GM18519 (cell line): Measurements from ENCODE around the gene ACRBP.

Experiments
- ATAC-seq: cut with Tn5 transposase; IDR thresholded peaks from one replicate; pipeline ENCODE4 v1.9.1; 2021; ENCODE audit warnings: mild to moderate bottlenecking, moderate library complexity; ENCODE audit not compliant: unreplicated experiment, low FRiP score

The ACRBP gene

GRCh38 chr12:6647083-6647604, at the start of gene ACRBP:
Gene ACRBP (minus strand): TSS chr12:6647432. CDS start chr12:6647366, 66 bp downstream.
- no peak for ATAC-seq

DNA sequence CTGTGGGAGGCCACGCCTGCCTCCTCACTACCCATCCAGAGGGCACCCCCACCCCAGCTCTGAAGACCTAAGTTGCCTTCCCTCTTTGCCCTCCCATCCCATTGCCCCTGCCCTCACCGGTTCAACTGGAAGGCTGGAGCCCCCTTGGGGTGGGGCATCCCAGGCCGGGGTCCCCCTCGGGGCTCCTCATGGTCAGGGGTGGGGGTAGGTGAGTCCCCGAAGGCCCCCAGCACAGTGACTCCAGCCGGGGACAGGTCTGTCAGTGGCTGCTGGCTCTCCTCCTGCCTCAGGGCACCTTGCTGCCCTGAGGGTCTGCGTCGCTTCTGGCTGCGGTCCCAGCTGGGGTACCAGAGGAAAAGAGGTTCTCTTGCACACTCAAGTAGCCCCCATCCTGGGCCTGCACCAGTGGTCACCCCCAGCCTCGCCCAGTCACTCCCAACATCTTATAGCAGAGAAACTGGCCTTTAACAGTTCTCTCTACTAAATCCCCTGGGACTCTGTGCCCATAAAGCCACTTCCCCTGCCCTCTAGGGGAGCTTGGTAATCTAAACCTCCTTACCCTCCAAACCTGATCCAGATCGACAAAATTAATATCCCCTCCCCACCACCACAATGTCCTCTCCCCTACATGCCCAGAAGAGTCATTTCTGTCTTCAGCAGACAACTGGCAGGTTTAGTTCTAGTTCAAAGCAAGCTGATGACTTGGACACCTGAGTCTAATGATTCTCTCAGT, 48.2 kb upstream of the ACRBP start:
- no peak for ATAC-seq

- no peak for ATAC-seq
Observed at GRCh38 chr12:6694701-6695100, 47.5 kb upstream of the ACRBP start.

GRCh38 chr12:6693832-6694355, 46.7 kb upstream of the ACRBP start:
- no peak for ATAC-seq

GRCh38 chr12:6692888-6693287, 45.7 kb upstream of the ACRBP start:
- no peak for ATAC-seq

DNA sequence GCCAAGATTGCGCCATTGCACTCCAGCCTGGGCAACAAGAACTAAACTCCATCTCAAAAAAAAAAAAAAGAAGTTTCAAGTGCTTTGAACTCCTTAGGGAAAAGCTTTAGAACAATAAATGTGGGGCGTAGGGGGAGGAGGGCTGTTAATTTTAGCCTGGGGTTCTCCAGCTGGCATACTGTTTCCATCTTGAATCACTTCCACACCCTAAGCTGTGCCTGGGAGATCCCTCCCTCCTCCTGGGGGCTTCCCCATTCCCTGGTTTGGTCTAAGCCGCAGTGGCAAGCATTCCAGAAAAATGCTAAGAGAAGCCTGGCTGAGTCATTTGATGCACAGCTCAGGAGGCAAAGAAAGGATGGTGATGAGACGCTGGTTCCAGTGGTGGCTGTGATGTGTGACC, 44.2 kb upstream of the ACRBP start:
- ATAC-seq = no peak

DNA sequence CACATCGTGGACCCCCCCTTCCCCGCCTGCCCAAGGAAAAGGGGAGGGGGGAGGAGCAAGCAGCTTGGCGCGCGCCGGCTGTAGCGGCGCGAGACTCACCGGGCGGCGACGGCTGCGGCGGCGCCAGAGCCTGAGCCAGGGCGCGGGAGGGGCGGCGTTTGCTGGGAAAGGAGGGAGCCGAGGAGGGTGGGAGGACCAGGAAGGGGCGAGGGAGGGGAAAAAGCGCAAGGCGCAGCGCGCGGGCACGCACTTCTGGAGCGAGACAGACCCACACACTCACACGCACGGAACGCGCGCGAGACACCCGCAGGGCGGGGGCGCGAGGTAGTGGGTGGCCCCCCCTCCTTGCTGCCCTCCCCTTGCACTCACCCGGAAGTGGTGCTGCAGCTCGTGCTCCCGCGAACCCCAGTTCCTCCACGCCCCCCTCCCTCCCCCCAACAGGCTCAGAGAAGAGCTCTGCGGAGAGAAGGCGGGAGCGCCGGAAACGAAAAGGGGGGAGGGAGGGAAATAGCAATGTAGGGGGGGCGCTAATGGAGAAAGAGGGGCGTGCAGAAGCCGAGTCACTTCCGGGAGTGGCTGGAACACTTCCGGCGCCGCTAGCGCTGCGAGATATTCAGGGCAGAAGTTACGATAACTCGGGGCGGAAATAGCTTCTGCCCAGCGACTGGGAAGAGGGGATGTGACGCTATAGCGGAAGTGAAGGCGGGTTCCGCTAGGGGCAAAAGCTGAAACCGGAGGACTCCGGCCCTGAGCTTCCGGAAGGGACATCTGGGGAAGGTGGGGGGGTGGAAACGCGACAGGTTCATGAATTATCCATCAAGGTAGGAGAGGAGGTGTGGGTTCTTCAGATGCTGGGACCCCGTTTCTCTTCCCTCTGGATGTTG, 42.0 kb upstream of the ACRBP start, which contains the start of gene ZNF384:
ZNF384 (minus strand) TSS at position 377 of the 884 bp plus-strand sequence. CDS start 9,855 bp downstream, outside the sequence.
- ATAC-seq = peak; percentile 69

- no peak for ATAC-seq
Observed at GRCh38 chr12:6688543-6688998, 41.3 kb upstream of the ACRBP start.

- no peak for ATAC-seq
Observed at GRCh38 chr12:6685814-6686213, 38.6 kb upstream of the ACRBP start.

DNA sequence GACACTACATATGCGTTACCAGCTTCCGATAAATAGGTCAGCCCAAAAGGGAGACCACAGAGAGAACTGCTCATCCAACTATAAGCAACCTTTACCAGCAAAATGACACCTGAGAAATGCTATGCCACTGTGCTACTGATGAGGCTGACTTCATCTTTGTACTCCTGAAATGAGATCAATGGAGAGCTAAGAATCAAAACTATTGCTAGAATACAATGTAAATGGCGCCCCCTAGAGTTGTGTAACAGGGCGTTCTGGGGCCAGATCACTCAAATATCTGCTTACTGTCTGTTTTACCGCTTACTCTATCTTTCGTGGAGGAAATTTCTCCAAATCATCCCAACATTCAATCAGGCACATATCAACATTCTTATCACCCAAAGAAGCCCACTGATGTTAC, 37.4 kb upstream of the ACRBP start:
- no peak for ATAC-seq

GRCh38 chr12:6676962-6677361, 29.7 kb upstream of the ACRBP start:
- ATAC-seq = no peak

DNA sequence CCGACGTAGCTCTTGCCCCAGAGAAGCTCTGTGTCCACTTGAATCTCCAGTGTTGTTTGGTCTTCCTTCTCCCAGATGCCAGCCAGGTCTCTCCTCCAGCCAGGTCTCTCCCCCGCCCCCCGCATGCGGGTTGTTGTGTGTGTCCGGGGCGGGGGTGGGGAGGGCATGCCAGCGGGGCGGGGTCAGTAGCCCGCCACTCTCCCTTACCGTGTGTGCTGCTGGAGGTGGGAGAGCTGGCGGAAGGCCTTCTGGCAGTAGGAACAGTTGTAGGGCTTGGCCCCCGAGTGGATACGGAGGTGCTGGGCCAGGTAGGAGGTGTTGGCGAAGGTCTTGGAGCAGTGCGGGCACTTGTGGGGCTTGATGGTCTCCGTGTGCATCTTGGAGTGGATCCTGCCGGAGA, 24.9 kb upstream of the ACRBP start:
- ATAC-seq = no peak

DNA sequence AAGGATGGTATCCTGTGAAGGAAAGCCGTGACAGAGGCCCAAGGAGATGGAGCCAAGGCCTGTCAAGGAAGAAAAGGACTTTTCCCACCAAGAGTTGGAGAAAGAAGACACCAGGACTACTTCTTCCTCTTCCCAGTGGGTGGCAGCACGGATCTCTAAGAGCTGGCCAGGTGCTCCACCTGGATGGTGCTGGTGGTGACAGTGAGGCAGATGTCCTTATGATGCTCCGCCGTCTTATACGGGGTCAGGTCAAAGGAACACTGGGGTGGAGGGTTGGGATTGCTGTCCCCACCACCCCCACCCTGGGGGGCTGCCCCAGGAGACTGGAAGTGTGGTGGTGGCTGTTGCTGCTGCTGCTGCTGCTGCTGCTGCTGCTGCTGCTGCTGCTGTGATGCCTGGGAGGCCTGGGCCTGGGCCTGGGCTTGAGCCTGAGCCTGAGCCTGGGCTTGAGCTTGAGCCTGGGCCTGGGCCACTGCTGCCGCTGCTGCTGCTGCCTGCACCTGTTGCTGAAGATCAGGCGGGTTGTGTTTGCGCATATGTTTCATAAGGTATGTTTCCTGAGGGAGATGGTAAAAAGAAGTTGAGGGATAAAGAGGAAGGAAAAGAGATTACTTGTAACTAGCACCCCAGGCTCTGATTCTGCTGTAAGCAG, 20.5 kb upstream of the ACRBP start:
- ATAC-seq = no peak

- ATAC-seq = no peak
Observed at GRCh38 chr12:6666211-6666610, 19.0 kb upstream of the ACRBP start.

GRCh38 chr12:6664902-6665301, 17.7 kb upstream of the ACRBP start:
- ATAC-seq = no peak

GRCh38 chr12:6662906-6663742, 15.9 kb upstream of the ACRBP start, which contains the start of gene ING4:
Gene ING4 (minus strand): TSS chr12:6663119. CDS start chr12:6663101, 18 bp downstream.
- ATAC-seq = peak; percentile 85

GRCh38 chr12:6662602-6662905, 15.3 kb upstream of the ACRBP start:
- ATAC-seq = no peak

DNA sequence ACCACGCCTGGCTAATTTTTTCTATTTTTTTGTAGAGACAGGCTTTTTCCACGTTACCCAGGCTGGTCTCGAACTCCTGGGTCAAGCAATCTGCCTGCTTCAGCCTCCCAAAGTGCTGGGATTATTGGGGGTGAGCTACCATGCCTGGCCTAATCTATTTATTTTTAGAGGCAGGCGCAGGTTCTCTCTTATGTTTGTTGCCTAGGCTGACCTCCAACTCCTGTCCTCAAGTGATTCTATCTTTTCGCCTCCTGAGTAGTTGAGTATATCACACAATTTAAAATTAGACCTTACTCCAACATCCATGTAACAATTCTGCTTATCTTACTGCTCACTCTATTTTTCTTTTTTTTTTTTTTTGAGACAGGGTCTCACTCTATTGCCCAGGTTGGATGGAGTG, 6.8 kb upstream of the ACRBP start:
- no peak for ATAC-seq

GRCh38 chr12:6653342-6653741, 6.1 kb upstream of the ACRBP start:
- ATAC-seq = no peak

- ATAC-seq = no peak
Observed at GRCh38 chr12:6652391-6652790, 5.2 kb upstream of the ACRBP start.
